SK-N-SH (cell line): Measurements from ENCODE around the gene RCAN1.

Source experiments
- CHD2 ChIP-seq: fragments of 150-350 bp; IDR thresholded peaks from 2 replicates; pipeline ENCODE4 v1.6.1; 2018; ENCODE audit warnings: low read length; ENCODE audit not compliant: partially characterized antibody
- JUND ChIP-seq: IDR thresholded peaks from 2 replicates; pipeline ENCODE4 v1.4.0; 2012
- MAX ChIP-seq: IDR thresholded peaks from 2 replicates; pipeline ENCODE4 v1.4.0; 2012; ENCODE audit warnings: low read depth
- POLR2AphosphoS5 ChIP-seq: IDR thresholded peaks from 2 replicates; pipeline ENCODE4 v1.6.1; 2012; ENCODE audit warnings: low read depth, low read length
- TAF1 ChIP-seq: IDR thresholded peaks from 2 replicates; pipeline ENCODE4 v1.6.1; 2012; ENCODE audit warnings: low read depth, mild to moderate bottlenecking, low read length, moderate library complexity, borderline replicate concordance
- ZBTB33 ChIP-seq: IDR thresholded peaks from 2 replicates; pipeline ENCODE4 v1.4.0; 2012; ENCODE audit warnings: low read depth, borderline replicate concordance
- TF ChIP-seq, protein P1 (sequence below): fragments of 200-600 bp; sonication (generic); IDR thresholded peaks from 2 replicates; pipeline ENCODE4 v1.6.1; 2017; ENCODE audit warnings: antibody characterized with exemption, mild to moderate bottlenecking, moderate library complexity

- TF ChIP-seq, protein P1, sequence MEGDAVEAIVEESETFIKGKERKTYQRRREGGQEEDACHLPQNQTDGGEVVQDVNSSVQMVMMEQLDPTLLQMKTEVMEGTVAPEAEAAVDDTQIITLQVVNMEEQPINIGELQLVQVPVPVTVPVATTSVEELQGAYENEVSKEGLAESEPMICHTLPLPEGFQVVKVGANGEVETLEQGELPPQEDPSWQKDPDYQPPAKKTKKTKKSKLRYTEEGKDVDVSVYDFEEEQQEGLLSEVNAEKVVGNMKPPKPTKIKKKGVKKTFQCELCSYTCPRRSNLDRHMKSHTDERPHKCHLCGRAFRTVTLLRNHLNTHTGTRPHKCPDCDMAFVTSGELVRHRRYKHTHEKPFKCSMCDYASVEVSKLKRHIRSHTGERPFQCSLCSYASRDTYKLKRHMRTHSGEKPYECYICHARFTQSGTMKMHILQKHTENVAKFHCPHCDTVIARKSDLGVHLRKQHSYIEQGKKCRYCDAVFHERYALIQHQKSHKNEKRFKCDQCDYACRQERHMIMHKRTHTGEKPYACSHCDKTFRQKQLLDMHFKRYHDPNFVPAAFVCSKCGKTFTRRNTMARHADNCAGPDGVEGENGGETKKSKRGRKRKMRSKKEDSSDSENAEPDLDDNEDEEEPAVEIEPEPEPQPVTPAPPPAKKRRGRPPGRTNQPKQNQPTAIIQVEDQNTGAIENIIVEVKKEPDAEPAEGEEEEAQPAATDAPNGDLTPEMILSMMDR, result peak; percentile 76
- TF ChIP-seq MAX (no peak), POLR2AphosphoS5 (no peak), ZBTB33 (no peak), JUND (no peak), CHD2 (no peak), TAF1 (no peak)
These were observed 11.8 kb downstream of the RCAN1 start for GRCh38 chr21:34603002-34603709.
